Measurements from ENCODE around the gene XPC. TPM values are rescaled to one million over a fixed set of nuclear protein-coding genes. Genes with fewer than 3 reads are reported as not detected.

XPC gene
- total and polyA plus RNA-seq, 2 of the 8 experiments (the other 6 are each of a cell fraction or from before 2014, with no cell fraction given) = 8.8 to 27.3 TPM

DNA sequence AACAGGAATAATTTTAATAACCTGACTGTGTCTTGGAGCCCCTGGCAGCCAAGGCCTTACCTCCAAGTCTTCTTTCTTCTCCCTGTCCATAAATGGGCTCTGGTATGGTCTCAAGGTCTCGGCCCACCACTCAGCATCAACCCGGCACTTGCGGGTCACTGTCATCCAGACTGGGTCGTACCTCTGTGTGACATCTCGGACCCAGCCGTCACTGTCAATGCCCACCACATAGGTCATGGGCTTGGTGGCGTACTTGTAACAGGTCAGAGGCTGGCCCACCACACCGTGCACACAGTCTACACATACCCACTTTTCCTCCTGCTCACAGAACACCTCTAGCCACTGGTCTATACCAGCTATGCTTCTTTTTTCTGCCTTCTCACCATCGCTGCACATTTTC lies 20.4 kb downstream of the XPC start:
- Histone ChIP-seq H2BK120ac (replicated peaks; ENCODE audit: low read depth, low read length) (no peak overlapping the region), H3K56ac (replicated peaks; ENCODE audit: insufficient read length, low read depth, low read length) (no peak overlapping the region), H2BK20ac (ENCODE audit: low read length) (no peak overlapping the region), H3K14ac (ENCODE audit: insufficient read length) (no peak overlapping the region), H3K79me1 (ENCODE audit: low read depth, low read length) (no peaks in the 10 kb centered on the region), H3K4me3 (ENCODE audit: extremely low read depth in 1 of 4, insufficient read depth in 2 of 4, low read depth in 3 of 4, low read length in 4 of 4) (no peak overlapping the region), H3K18ac (ENCODE audit: extremely low read depth, low read length) (no peak overlapping the region), H3K9me3 (ENCODE audit: insufficient read depth in 2 of 2, low read depth in 1 of 2, low read length in 1 of 2) (no peaks in the 10 kb centered on the region), H3K23ac (ENCODE audit: insufficient read length) (no peak overlapping the region), H2BK5ac (ENCODE audit: low read depth, low read length) (no peak overlapping the region), H2BK12ac (ENCODE audit: low read depth, low read length) (no peak overlapping the region), H3K27ac (ENCODE audit: low read depth, low read length) (no peak overlapping the region), H4K20me1 (replicated peaks in 1 of 2; ENCODE audit: control insufficient read depth in 1 of 2, insufficient read depth in 2 of 2, low read length in 2 of 2) (peaks cover 0 to 2% of the 10 kb centered on the region in 2 experiments), H2BK15ac (ENCODE audit: low read length) (no peak overlapping the region), H3K4me2 (ENCODE audit: insufficient read depth in 1 of 2, low read depth in 2 of 2, low read length in 2 of 2) (no peak overlapping the region), H4K5ac (ENCODE audit: insufficient read length, low read depth, low read length) (no peak overlapping the region), H3K4me1 (replicated peaks in 1 of 4; ENCODE audit: control insufficient read depth in 3 of 4, insufficient read depth in 4 of 4, low read length in 3 of 4) (no peaks in the 10 kb centered on the region), H3K36me3 (ENCODE audit: control insufficient read depth in 2 of 4, insufficient read depth in 4 of 4, low read length in 3 of 4) (peaks cover 18 to 57% (median 44%) of the 10 kb centered on the region in 4 experiments; a peak in 7 of 8 replicates), H3K27me3 (replicated peaks in 1 of 4; ENCODE audit: control insufficient read depth in 3 of 4, extremely low read depth in 1 of 4, insufficient read depth in 3 of 4, low read length in 3 of 4) (no peaks in the 10 kb centered on the region), H3K23me2 (ENCODE audit: low read depth, low read length) (no peaks in the 10 kb centered on the region; the same call in 1 of the 2 replicates), H2AFZ (ENCODE audit: low read length) (no peak overlapping the region), H3K79me2 (ENCODE audit: control insufficient read depth in 1 of 2, insufficient read depth in 2 of 2, low read length in 2 of 2) (no peaks in the 10 kb centered on the region), H4K91ac (replicated peaks; ENCODE audit: insufficient read length, low read length) (no peak overlapping the region), H3K9ac (replicated peaks in 1 of 4; ENCODE audit: extremely low read depth in 1 of 4, low read depth in 3 of 4, low read length in 3 of 4) (no peak overlapping the region), H4K8ac (ENCODE audit: extremely low read depth, insufficient read depth, low read length) (no peak overlapping the region), H3K4ac (replicated peaks; ENCODE audit: insufficient read length, low read depth, low read length) (no peak overlapping the region), H2AK5ac (ENCODE audit: low read depth, low read length) (no peak overlapping the region)
- 91% methylated on average over 9 of the region's 9 CpGs; no CpG with 5 or more reads in 1 of the 2 experiments for WGBS, 2 experiments (ENCODE audit: extremely low coverage in 1 of 2, insufficient coverage in 1 of 2, insufficient read length in 1 of 2, insufficient replicate concordance in 2 of 2, low coverage in 1 of 2, low lambda C conversion rate in 2 of 2, missing lambda C conversion rate in 1 of 2)
- DNase-seq (ENCODE audit: low read depth in 1 of 2, low spot score in 2 of 2) (no peak), FAIRE-seq (no peak)
- ChIA-PET CTCF (ENCODE audit: partially characterized antibody) (interaction anchor here (0.8 to 2.0 kb wide), 2 partner anchors 9 to 13 kb away, joined by 3 to 5 read pairs; no protein-coding TSS in a partner anchor), POLR2A (ENCODE audit: partially characterized antibody) (interaction anchor here (0.7 kb wide), 1 partner anchor 9 kb away, joined by 3 read pairs; no protein-coding TSS in a partner anchor)
- TF ChIP-seq TAF7 (optimal IDR thresholded peaks at IDR 0.05; ENCODE audit: borderline replicate concordance, low read depth, low read length) (no peak), YY1 (IDR thresholded peaks at IDR 0.05; ENCODE audit: low read depth, low read length) (no peak)

Data from H1 (cell line).